Peyer's patch (tissue), 4 donors: Measurements from ENCODE around the gene GALNT2.

Source experiments
- POLR2A ChIP-seq, 2 donors: fragments of 450-650 bp; IDR thresholded peaks; one replicate each; pipeline ENCODE4 v1.5.1; 2017; ENCODE audit warnings: antibody characterized with exemption in 2 of 2, mild to moderate bottlenecking in 2 of 2, moderate library complexity in 2 of 2
- TF ChIP-seq, protein P1 (sequence below), 6 experiments: fragments of 450-650 bp in 4 of 6; fragments of 200-600 bp in 2 of 6; sonication (generic) in 1 of 6; IDR thresholded peaks; one replicate each; pipeline ENCODE4 v1.5.1; 2017 to 2019; ENCODE audit warnings: antibody characterized with exemption in 6 of 6, mild to moderate bottlenecking in 3 of 6, moderate library complexity in 1 of 6

GRCh38 chr1:230285351-230285750 is 218.3 kb downstream of the GALNT2 start:
- TF ChIP-seq, protein P1, sequence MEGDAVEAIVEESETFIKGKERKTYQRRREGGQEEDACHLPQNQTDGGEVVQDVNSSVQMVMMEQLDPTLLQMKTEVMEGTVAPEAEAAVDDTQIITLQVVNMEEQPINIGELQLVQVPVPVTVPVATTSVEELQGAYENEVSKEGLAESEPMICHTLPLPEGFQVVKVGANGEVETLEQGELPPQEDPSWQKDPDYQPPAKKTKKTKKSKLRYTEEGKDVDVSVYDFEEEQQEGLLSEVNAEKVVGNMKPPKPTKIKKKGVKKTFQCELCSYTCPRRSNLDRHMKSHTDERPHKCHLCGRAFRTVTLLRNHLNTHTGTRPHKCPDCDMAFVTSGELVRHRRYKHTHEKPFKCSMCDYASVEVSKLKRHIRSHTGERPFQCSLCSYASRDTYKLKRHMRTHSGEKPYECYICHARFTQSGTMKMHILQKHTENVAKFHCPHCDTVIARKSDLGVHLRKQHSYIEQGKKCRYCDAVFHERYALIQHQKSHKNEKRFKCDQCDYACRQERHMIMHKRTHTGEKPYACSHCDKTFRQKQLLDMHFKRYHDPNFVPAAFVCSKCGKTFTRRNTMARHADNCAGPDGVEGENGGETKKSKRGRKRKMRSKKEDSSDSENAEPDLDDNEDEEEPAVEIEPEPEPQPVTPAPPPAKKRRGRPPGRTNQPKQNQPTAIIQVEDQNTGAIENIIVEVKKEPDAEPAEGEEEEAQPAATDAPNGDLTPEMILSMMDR (IDR thresholded peaks at IDR 0.05), result no peak
- no peak for TF ChIP-seq POLR2A (IDR thresholded peaks at IDR 0.05)
